ENCODE results near the gene MAST4. TPM values are rescaled to one million over a fixed set of nuclear protein-coding genes. Genes with fewer than 3 reads are reported as not detected.

Gene MAST4
- total RNA-seq, 2 experiments from 2014 or later, result 1.3 to 21.9 TPM

DNA sequence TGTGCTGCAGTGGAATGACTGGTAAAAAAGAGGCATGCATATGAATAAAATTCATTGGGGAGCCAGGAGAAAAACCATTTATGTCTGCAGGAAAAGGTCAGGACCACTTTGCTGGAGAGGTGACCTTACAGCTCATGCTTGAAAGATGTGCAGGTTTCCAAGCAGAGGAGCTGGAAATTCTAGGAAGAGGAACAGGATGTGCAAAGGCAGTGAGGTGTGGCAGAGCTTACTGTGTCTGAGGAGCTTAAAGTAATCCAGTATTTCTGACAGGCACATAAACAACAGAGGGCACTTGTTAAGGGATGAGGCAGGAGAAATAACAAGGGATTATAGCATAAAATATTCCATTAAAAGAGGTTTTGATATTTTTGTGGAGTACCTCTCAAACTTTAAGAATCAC is 397.3 kb downstream of the MAST4 start:
- no peak overlapping the region for H3K4me3 ChIP-seq (ENCODE audit: low read depth, low read length, poor library complexity, severe bottlenecking)
- no peaks in the 10 kb centered on the region for H3K9me2 ChIP-seq (ENCODE audit: insufficient read depth, low read length)
- H3K4me2 ChIP-seq (ENCODE audit: low read length), result no peak overlapping the region
- H4K20me1 ChIP-seq (ENCODE audit: insufficient read depth, low read length), result no peaks in the 10 kb centered on the region
- H3K9me3 ChIP-seq (ENCODE audit: low read length), result no peaks in the 10 kb centered on the region
- no peak overlapping the region for H2AFZ ChIP-seq (ENCODE audit: low read length)
- no TSS peak for BruUV-seq (replicated peaks)
- no peak for DNase-seq (ENCODE audit: low spot score)
- TF ChIP-seq EZH2phosphoT487 (IDR thresholded peaks at IDR 0.05; ENCODE audit: borderline replicate concordance, low read depth, low read length), result no peak
- TF ChIP-seq, protein P1, sequence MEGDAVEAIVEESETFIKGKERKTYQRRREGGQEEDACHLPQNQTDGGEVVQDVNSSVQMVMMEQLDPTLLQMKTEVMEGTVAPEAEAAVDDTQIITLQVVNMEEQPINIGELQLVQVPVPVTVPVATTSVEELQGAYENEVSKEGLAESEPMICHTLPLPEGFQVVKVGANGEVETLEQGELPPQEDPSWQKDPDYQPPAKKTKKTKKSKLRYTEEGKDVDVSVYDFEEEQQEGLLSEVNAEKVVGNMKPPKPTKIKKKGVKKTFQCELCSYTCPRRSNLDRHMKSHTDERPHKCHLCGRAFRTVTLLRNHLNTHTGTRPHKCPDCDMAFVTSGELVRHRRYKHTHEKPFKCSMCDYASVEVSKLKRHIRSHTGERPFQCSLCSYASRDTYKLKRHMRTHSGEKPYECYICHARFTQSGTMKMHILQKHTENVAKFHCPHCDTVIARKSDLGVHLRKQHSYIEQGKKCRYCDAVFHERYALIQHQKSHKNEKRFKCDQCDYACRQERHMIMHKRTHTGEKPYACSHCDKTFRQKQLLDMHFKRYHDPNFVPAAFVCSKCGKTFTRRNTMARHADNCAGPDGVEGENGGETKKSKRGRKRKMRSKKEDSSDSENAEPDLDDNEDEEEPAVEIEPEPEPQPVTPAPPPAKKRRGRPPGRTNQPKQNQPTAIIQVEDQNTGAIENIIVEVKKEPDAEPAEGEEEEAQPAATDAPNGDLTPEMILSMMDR (conservative IDR thresholded peaks at IDR 0.05; ENCODE audit: low read length), result no peak
- no peaks in the 10 kb centered on the region for H3K36me3 ChIP-seq (ENCODE audit: insufficient read depth, low read length)
- H3K79me2 ChIP-seq (ENCODE audit: insufficient read depth, low read depth, low read length), result no peaks in the 10 kb centered on the region
- intact Hi-C loops (cut with micrococcal nuclease; ENCODE audit: unreplicated experiment), result no loop called here
- no peak overlapping the region for H3K27ac ChIP-seq (ENCODE audit: low read depth, low read length, poor library complexity, severe bottlenecking)
- H3K4me1 ChIP-seq (ENCODE audit: insufficient read depth, low read length, poor library complexity, severe bottlenecking), result no peaks in the 10 kb centered on the region
- POLR2A ChIA-PET, result interaction anchor here (0.6 kb wide), 1 partner anchor 154 kb away, joined by 3 read pairs; no protein-coding TSS in a partner anchor
- CTCF ChIA-PET (ENCODE audit: unreplicated experiment), result no interaction called here

DNA sequence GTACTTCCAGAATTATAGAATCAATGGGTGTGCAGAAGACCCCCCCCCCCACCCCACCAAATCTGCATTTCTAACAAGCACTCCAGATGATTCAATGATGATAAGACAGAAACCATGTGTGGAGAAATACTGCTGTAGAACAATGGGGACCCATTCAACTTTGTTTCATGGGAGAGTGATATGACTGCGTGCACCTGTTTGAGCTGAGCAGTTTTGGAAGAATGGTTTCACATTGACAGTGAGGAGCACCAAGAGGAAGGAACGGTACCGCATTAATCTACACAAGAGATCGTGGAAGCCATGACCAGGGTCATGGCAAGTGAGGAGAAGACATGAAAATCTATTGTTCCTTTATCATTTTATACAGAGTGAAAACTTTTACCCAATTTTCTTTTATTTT is 397.7 kb downstream of the MAST4 start:
- H3K4me2 ChIP-seq (ENCODE audit: low read length), result no peak overlapping the region
- no peak overlapping the region for H3K4me3 ChIP-seq (ENCODE audit: low read depth, low read length, poor library complexity, severe bottlenecking)
- no peak overlapping the region for H2AFZ ChIP-seq (ENCODE audit: low read length)
- no peaks in the 10 kb centered on the region for H3K9me3 ChIP-seq (ENCODE audit: low read length)
- no peaks in the 10 kb centered on the region for H3K36me3 ChIP-seq (ENCODE audit: insufficient read depth, low read length)
- no peaks in the 10 kb centered on the region for H3K9me2 ChIP-seq (ENCODE audit: insufficient read depth, low read length)
- H3K4me1 ChIP-seq (ENCODE audit: insufficient read depth, low read length, poor library complexity, severe bottlenecking), result no peaks in the 10 kb centered on the region
- no peaks in the 10 kb centered on the region for H4K20me1 ChIP-seq (ENCODE audit: insufficient read depth, low read length)
- ChIA-PET CTCF (ENCODE audit: unreplicated experiment) (no interaction called here), POLR2A (interaction anchor here (0.6 to 0.7 kb wide), 2 partner anchors 15 to 154 kb away, joined by 3 read pairs; no protein-coding TSS in a partner anchor)
- TF ChIP-seq, protein P1 (conservative IDR thresholded peaks at IDR 0.05; ENCODE audit: low read length), result no peak
- TF ChIP-seq EZH2phosphoT487 (IDR thresholded peaks at IDR 0.05; ENCODE audit: borderline replicate concordance, low read depth, low read length), result no peak
- intact Hi-C loops (cut with micrococcal nuclease; ENCODE audit: unreplicated experiment), result no loop called here
- no TSS peak for BruUV-seq (replicated peaks)
- no peaks in the 10 kb centered on the region for H3K79me2 ChIP-seq (ENCODE audit: insufficient read depth, low read depth, low read length)
- no peak overlapping the region for H3K27ac ChIP-seq (ENCODE audit: low read depth, low read length, poor library complexity, severe bottlenecking)
- no peak for DNase-seq (ENCODE audit: low spot score)

DNA sequence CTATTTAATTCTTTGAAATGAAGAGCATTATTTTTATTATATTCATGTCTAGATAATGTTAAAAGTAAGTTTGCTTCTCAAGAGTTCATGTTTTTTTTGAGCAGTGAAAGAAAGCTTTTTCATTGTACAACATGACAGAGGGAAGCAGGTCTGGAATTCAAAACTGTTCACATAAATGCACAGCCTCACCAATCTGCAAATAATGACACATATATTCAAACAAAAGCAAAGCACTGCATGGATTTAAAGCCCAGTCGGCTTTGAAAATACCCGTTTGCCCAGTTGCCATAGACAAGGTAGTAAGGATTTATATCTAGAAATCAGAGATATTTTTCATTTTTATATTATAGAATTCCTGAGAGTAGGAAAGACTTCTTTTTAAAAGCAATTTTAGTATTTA is 398.6 kb downstream of the MAST4 start:
- H3K9me3 ChIP-seq (ENCODE audit: low read length), result no peaks in the 10 kb centered on the region
- ChIA-PET CTCF (ENCODE audit: unreplicated experiment) (no interaction called here), POLR2A (interaction anchor here (0.7 kb wide), 2 partner anchors 14 to 15 kb away, joined by 3 read pairs; no protein-coding TSS in a partner anchor)
- no peaks in the 10 kb centered on the region for H4K20me1 ChIP-seq (ENCODE audit: insufficient read depth, low read length)
- no peaks in the 10 kb centered on the region for H3K36me3 ChIP-seq (ENCODE audit: insufficient read depth, low read length)
- no peak overlapping the region for H3K4me2 ChIP-seq (ENCODE audit: low read length)
- no peaks in the 10 kb centered on the region for H3K79me2 ChIP-seq (ENCODE audit: insufficient read depth, low read depth, low read length)
- BruUV-seq (replicated peaks), result no TSS peak
- no peak overlapping the region for H3K27ac ChIP-seq (ENCODE audit: low read depth, low read length, poor library complexity, severe bottlenecking)
- H2AFZ ChIP-seq (ENCODE audit: low read length), result no peak overlapping the region
- DNase-seq (ENCODE audit: low spot score), result no peak
- H3K4me3 ChIP-seq (ENCODE audit: low read depth, low read length, poor library complexity, severe bottlenecking), result no peak overlapping the region
- no peaks in the 10 kb centered on the region for H3K4me1 ChIP-seq (ENCODE audit: insufficient read depth, low read length, poor library complexity, severe bottlenecking)
- intact Hi-C loops (cut with micrococcal nuclease; ENCODE audit: unreplicated experiment), result no loop called here
- no peaks in the 10 kb centered on the region for H3K9me2 ChIP-seq (ENCODE audit: insufficient read depth, low read length)
- no peak for TF ChIP-seq EZH2phosphoT487 (IDR thresholded peaks at IDR 0.05; ENCODE audit: borderline replicate concordance, low read depth, low read length)
- TF ChIP-seq, protein P1 (conservative IDR thresholded peaks at IDR 0.05; ENCODE audit: low read length), result no peak
